Measurements from ENCODE around the gene CDH4. TPM values are rescaled to one million over a fixed set of nuclear protein-coding genes. Genes with fewer than 3 reads are reported as not detected.

Gene CDH4
- total RNA-seq, 2 experiments from 2014 or later: not detected

- intact Hi-C loops (cut with micrococcal nuclease; ENCODE audit: unreplicated experiment): no loop called here
- no peak overlapping the region for H3K4me2 ChIP-seq (ENCODE audit: low read length)
- H4K20me1 ChIP-seq (ENCODE audit: insufficient read depth, low read length): no peaks in the 10 kb centered on the region
- H3K27ac ChIP-seq (ENCODE audit: low read depth, low read length, poor library complexity, severe bottlenecking): no peak overlapping the region
- POLR2A ChIA-PET: no interaction called here
- H3K9me2 ChIP-seq (ENCODE audit: insufficient read depth, low read length): no peaks in the 10 kb centered on the region
- TF ChIP-seq EZH2phosphoT487 (IDR thresholded peaks at IDR 0.05; ENCODE audit: borderline replicate concordance, low read depth, low read length) (no peak), CTCF (conservative IDR thresholded peaks at IDR 0.05; ENCODE audit: low read length) (no peak)
- DNase-seq (ENCODE audit: low spot score): no peak
- CTCF ChIA-PET (ENCODE audit: unreplicated experiment): no interaction called here
- no TSS peak for BruUV-seq (replicated peaks)
- no peaks in the 10 kb centered on the region for H3K4me1 ChIP-seq (ENCODE audit: insufficient read depth, low read length, poor library complexity, severe bottlenecking)
- H3K36me3 ChIP-seq (ENCODE audit: insufficient read depth, low read length): no peaks in the 10 kb centered on the region
- H3K4me3 ChIP-seq (ENCODE audit: low read depth, low read length, poor library complexity, severe bottlenecking): no peak overlapping the region
- no peaks in the 10 kb centered on the region for H3K9me3 ChIP-seq (ENCODE audit: low read length)
- no peak overlapping the region for H2AFZ ChIP-seq (ENCODE audit: low read length)
- no peaks in the 10 kb centered on the region for H3K79me2 ChIP-seq (ENCODE audit: insufficient read depth, low read depth, low read length)
Observed at GRCh38 chr20:61734733-61735502, 482.9 kb downstream of the CDH4 start.

GRCh38 chr20:61735503-61735785 lies 483.4 kb downstream of the CDH4 start:
- Histone ChIP-seq H2AFZ (ENCODE audit: low read length) (no peak overlapping the region), H3K36me3 (ENCODE audit: insufficient read depth, low read length) (no peaks in the 10 kb centered on the region), H3K4me2 (ENCODE audit: low read length) (no peak overlapping the region), H3K9me3 (ENCODE audit: low read length) (no peaks in the 10 kb centered on the region), H3K9me2 (ENCODE audit: insufficient read depth, low read length) (no peaks in the 10 kb centered on the region), H3K27ac (ENCODE audit: low read depth, low read length, poor library complexity, severe bottlenecking) (no peak overlapping the region), H3K4me1 (ENCODE audit: insufficient read depth, low read length, poor library complexity, severe bottlenecking) (no peaks in the 10 kb centered on the region), H4K20me1 (ENCODE audit: insufficient read depth, low read length) (no peaks in the 10 kb centered on the region), H3K79me2 (ENCODE audit: insufficient read depth, low read depth, low read length) (no peaks in the 10 kb centered on the region), H3K4me3 (ENCODE audit: low read depth, low read length, poor library complexity, severe bottlenecking) (no peak overlapping the region)
- TF ChIP-seq CTCF (conservative IDR thresholded peaks at IDR 0.05; ENCODE audit: low read length) (no peak), EZH2phosphoT487 (IDR thresholded peaks at IDR 0.05; ENCODE audit: borderline replicate concordance, low read depth, low read length) (no peak)
- BruUV-seq (replicated peaks): no TSS peak
- no peak for DNase-seq (ENCODE audit: low spot score)
- POLR2A ChIA-PET: no interaction called here
- CTCF ChIA-PET (ENCODE audit: unreplicated experiment): no interaction called here
- intact Hi-C loops (cut with micrococcal nuclease; ENCODE audit: unreplicated experiment): no loop called here

- Histone ChIP-seq H3K36me3 (ENCODE audit: insufficient read depth, low read length) (no peaks in the 10 kb centered on the region), H3K4me1 (ENCODE audit: insufficient read depth, low read length, poor library complexity, severe bottlenecking) (no peaks in the 10 kb centered on the region), H3K79me2 (ENCODE audit: insufficient read depth, low read depth, low read length) (no peaks in the 10 kb centered on the region), H3K9me3 (ENCODE audit: low read length) (no peaks in the 10 kb centered on the region), H2AFZ (ENCODE audit: low read length) (no peak overlapping the region), H3K9me2 (ENCODE audit: insufficient read depth, low read length) (no peaks in the 10 kb centered on the region), H3K27ac (ENCODE audit: low read depth, low read length, poor library complexity, severe bottlenecking) (no peak overlapping the region), H4K20me1 (ENCODE audit: insufficient read depth, low read length) (no peaks in the 10 kb centered on the region), H3K4me2 (ENCODE audit: low read length) (no peak overlapping the region), H3K4me3 (ENCODE audit: low read depth, low read length, poor library complexity, severe bottlenecking) (no peak overlapping the region)
- ChIA-PET POLR2A (no interaction called here), CTCF (ENCODE audit: unreplicated experiment) (no interaction called here)
- TF ChIP-seq EZH2phosphoT487 (IDR thresholded peaks at IDR 0.05; ENCODE audit: borderline replicate concordance, low read depth, low read length): no peak
- TF ChIP-seq CTCF (conservative IDR thresholded peaks at IDR 0.05; ENCODE audit: low read length): no peak
- intact Hi-C loops (cut with micrococcal nuclease; ENCODE audit: unreplicated experiment): no loop called here
- BruUV-seq (replicated peaks): no TSS peak
- DNase-seq (ENCODE audit: low spot score): no peak
Observed at GRCh38 chr20:61736001-61736635, 484.1 kb downstream of the CDH4 start.

All from OCI-LY7 (cell line).